Naive thymus-derived CD4-positive, alpha-beta T cell (primary cell): ENCODE measurements around the gene ZNF683. TPM values are rescaled to one million over a fixed set of nuclear protein-coding genes. Genes with fewer than 3 reads are reported as not detected.

Experiments used
- ATAC-seq: fragments of 150-1000 bp; cut with Tn5 transposase; 2 replicates; pipeline ENCODE4 v1.10.0; 2021; ENCODE audit warnings: mild to moderate bottlenecking, moderate library complexity
- CTCF ChIA-PET: fragments of 350-600 bp; sonication (Branson Sonifier 250); formaldehyde crosslinking; loops from one replicate; lab custom pipeline; 2021; ENCODE audit warnings: antibody characterized with exemption; lab: Charles Lee
- POLR2A ChIA-PET: fragments of 350-600 bp; sonication (Branson Sonifier 250); formaldehyde crosslinking; loops from one replicate; lab custom pipeline; 2021; ENCODE audit warnings: antibody characterized with exemption, inconsistent platforms; lab: Charles Lee
- DNase-seq, 9 donors: peaks; one replicate each; pipeline versions ENCODE4 v3.0.0 to v3.0.0-alpha.2; 2020 to 2022; ENCODE audit warnings: mixed read lengths in 1 of 9
- H3K27ac ChIP-seq: one replicate; pipeline ENCODE4 v1.7.0; 2013; ENCODE audit warnings: mild to moderate bottlenecking, low read depth, low read length, moderate library complexity
- H3K27me3 ChIP-seq, 2 donors: one replicate each; pipeline ENCODE4 v1.7.0; 2013; ENCODE audit warnings: low read length in 2 of 2, mild to moderate bottlenecking in 2 of 2, moderate library complexity in 2 of 2; ENCODE audit not compliant: control insufficient read depth in 2 of 2, insufficient read depth in 2 of 2
- H3K36me3 ChIP-seq, 3 experiments: 1 replicate in 2 of 3; 2 replicates in 1 of 3; pipeline ENCODE4 v1.7.0; 2013; ENCODE audit warnings: low read length in 3 of 3, mild to moderate bottlenecking in 3 of 3, moderate library complexity in 1 of 3; ENCODE audit not compliant: insufficient read depth in 3 of 3, control insufficient read depth in 2 of 3
- H3K4me1 ChIP-seq, 2 donors: one replicate each; pipeline ENCODE4 v1.7.0; 2013; ENCODE audit warnings: low read length in 2 of 2, mild to moderate bottlenecking in 2 of 2, moderate library complexity in 1 of 2; ENCODE audit not compliant: control insufficient read depth in 2 of 2, insufficient read depth in 2 of 2
- H3K4me3 ChIP-seq: 2 replicates; pipeline ENCODE4 v1.7.0; 2013; ENCODE audit warnings: mild to moderate bottlenecking, low read length
- H3K9me3 ChIP-seq, 3 experiments: 1 replicate in 2 of 3; 2 replicates in 1 of 3; pipeline ENCODE4 v1.7.0; 2013; ENCODE audit warnings: low read length in 3 of 3; ENCODE audit not compliant: control insufficient read depth in 2 of 3
- H3K27ac Mint-ChIP-seq, 9 donors: one replicate each; pipeline ENCODE4 v1.8.0; 2020 to 2022; ENCODE audit warnings: mixed read lengths in 9 of 9, mild to moderate bottlenecking in 8 of 9, moderate library complexity in 5 of 9, inconsistent platforms in 2 of 9
- H3K27me3 Mint-ChIP-seq, 5 donors: one replicate each; pipeline ENCODE4 v1.8.0; 2021 to 2022; ENCODE audit warnings: mixed read lengths in 5 of 5, mild to moderate bottlenecking in 1 of 5
- H3K36me3 Mint-ChIP-seq, 5 donors: one replicate each; pipeline ENCODE4 v1.8.0; 2020 to 2022; ENCODE audit warnings: mixed read lengths in 5 of 5, mild to moderate bottlenecking in 3 of 5, inconsistent platforms in 1 of 5
- H3K4me1 Mint-ChIP-seq, 7 donors: one replicate each; pipeline ENCODE4 v1.8.0; 2020 to 2022; ENCODE audit warnings: mixed read lengths in 7 of 7, mild to moderate bottlenecking in 3 of 7, inconsistent platforms in 1 of 7
- H3K4me3 Mint-ChIP-seq, 10 donors: one replicate each; pipeline ENCODE4 v1.8.0; 2020 to 2022; ENCODE audit warnings: mild to moderate bottlenecking in 10 of 10, mixed read lengths in 10 of 10, moderate library complexity in 6 of 10, inconsistent platforms in 2 of 10
- H3K9me3 Mint-ChIP-seq, 11 donors: one replicate each; pipeline ENCODE4 v1.8.0; 2020 to 2022; ENCODE audit warnings: mixed read lengths in 11 of 11, mild to moderate bottlenecking in 4 of 11, inconsistent platforms in 1 of 11, moderate library complexity in 1 of 11
- intact Hi-C, 2 donors: fragments of 100-400 bp; cut with micrococcal nuclease; formaldehyde crosslinking; loops; one replicate each; pipeline ENCODE4 v1.15.1; 2023
- polyA plus RNA-seq, 2 donors: library from polyadenylated mRNA; unstranded; fragments of 300-500 nt; fragmentation: Illumina TruSeq; gene quantifications; one replicate each; pipeline ENCODE4 v1.2.3, GENCODE V29; 2021
- total RNA-seq, 6 experiments: library from RNA in 5 of 6; stranded (reverse) in 5 of 6; gene quantifications; 1 replicate in 5 of 6; 2 replicates in 1 of 6; pipeline ENCODE4 v1.2.3 and lab custom pipeline; 2021 to 2026

Gene ZNF683
- total and polyA plus RNA-seq, 7 experiments from 2014 or later = 0.22 to 6.3 (median 0.51) TPM; not detected in 4

DNA sequence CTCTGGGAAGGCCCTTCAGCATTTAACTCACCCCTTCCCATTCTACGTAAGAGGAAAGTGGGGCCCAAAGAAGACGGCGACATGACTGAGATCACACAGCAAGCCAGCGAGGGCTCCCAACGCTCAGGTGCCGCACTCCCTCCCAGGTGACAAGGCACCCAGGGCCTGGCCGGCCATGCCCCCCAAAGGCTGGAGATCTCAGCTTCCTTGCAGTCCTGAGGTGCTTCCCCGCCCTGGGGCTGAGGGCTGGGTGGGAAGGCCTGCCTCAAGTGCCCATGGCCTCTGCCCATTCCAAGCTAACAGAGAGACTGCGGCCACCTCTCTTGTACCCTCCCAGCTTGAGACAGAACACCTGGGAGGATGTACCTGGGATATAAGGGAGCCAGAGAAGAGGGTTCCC, 17.6 kb downstream of the ZNF683 start:
- intact Hi-C loops = no loop called here

DNA sequence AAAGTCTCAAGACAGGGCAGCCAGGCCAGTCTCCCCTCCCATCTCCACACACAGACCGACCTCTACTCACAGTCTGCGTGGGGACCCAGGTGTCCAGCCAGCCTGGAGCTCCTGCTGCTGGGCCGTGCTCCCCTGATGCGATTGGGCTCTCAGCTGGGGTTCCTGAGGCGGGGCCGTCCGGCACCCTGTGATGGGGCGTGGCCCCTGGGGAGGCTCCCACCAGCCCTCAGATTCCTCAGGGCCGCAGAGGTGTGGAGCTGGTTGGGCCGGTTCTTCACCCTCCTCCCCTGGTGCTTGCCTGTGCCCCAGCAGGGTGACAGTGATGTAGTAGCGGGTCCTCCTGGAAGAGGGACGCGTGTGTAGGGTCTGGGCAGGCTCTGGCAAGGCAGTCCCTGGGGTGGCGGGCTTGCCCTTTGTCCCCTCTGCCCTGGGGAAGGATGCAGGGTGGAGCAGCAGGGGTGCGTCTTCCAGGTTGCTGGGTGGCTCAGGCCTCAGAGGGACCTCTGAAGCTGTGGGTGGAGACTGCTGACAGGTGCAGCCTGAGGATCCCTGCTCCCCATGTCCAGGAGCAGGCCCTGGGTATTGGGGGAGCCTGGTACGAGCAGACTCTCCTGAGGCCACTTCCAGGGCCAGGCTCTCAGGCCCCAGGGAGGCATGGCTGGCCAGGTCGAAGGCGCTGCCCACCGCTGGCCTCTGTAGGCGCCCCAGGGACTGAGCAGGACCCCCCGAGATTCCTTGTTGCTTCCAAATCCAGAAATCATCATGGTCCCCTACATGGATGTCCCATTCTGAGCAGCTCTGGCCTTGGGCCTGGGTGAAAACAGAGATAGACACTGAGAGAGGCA, 18.4 kb downstream of the ZNF683 start, which contains the start of gene CRYBG2:
TSS of gene CRYBG2 (minus strand) at position 155 of the 845 bp plus-strand sequence. CDS start 7,473 bp downstream, outside the sequence.
- CTCF ChIA-PET = no interaction called here
- Mint-ChIP-seq H3K4me3 (no peak within 1 kb of the TSS), H3K27ac (no peak within 1 kb of the TSS), H3K9me3 (no peaks in the 10 kb centered on the region), H3K4me1 (peaks cover 9 to 22% (median 9%) of the 10 kb centered on the region in 7 donors), H3K27me3 (peaks cover 0 to 6% (median 6%) of the 10 kb centered on the region in 5 donors), H3K36me3 (no peaks in the 10 kb centered on the region)
- H3K9me3 ChIP-seq = no peaks in the 10 kb centered on the region
- POLR2A ChIA-PET = interaction anchor here (0.7 to 1.6 kb wide), 4 partner anchors 10 to 39 kb away, joined by 3 to 4 read pairs (median 3); no protein-coding TSS in a partner anchor
- intact Hi-C loops = no loop called here
- no peak within 1 kb of the TSS for H3K27ac ChIP-seq
- H3K36me3 ChIP-seq = no peaks in the 10 kb centered on the region
- ATAC-seq (no peak), DNase-seq (no peak)
- H3K27me3 ChIP-seq = no peaks in the 10 kb centered on the region
- peaks cover 8 to 10% of the 10 kb centered on the region in 2 donors for H3K4me1 ChIP-seq
- no peak within 1 kb of the TSS for H3K4me3 ChIP-seq

More for the DNA sequence above, 17.6 kb downstream of the ZNF683 start:
- no peak overlapping the region for H3K27ac Mint-ChIP-seq
- no peak for ATAC-seq
- ChIA-PET CTCF (no interaction called here), POLR2A (interaction anchor here (1.2 to 1.6 kb wide), 2 partner anchors 9 to 14 kb away, joined by 3 to 4 read pairs; no protein-coding TSS in a partner anchor)
- H3K4me1 Mint-ChIP-seq = peaks cover 13 to 29% (median 16%) of the 10 kb centered on the region in 7 donors
- peaks cover 14 to 15% of the 10 kb centered on the region in 2 donors for H3K4me1 ChIP-seq
- H3K36me3 ChIP-seq = no peaks in the 10 kb centered on the region
- no peak overlapping the region for H3K27ac ChIP-seq
- no peaks in the 10 kb centered on the region for H3K27me3 ChIP-seq
- no peaks in the 10 kb centered on the region for H3K9me3 ChIP-seq
- H3K27me3 Mint-ChIP-seq = peaks cover 0 to 12% (median 6%) of the 10 kb centered on the region in 5 donors
- H3K9me3 Mint-ChIP-seq = no peaks in the 10 kb centered on the region
- DNase-seq = no peak
- H3K4me3 ChIP-seq = no peak overlapping the region
- H3K4me3 Mint-ChIP-seq = no peak overlapping the region
- no peaks in the 10 kb centered on the region for H3K36me3 Mint-ChIP-seq

GRCh38 chr1:26353210-26353859, 19.2 kb downstream of the ZNF683 start:
- Histone ChIP-seq H3K27me3 (no peaks in the 10 kb centered on the region), H3K4me3 (no peak overlapping the region), H3K9me3 (no peaks in the 10 kb centered on the region), H3K27ac (no peak overlapping the region), H3K4me1 (peaks cover 0 to 1% of the 10 kb centered on the region in 2 donors), H3K36me3 (no peaks in the 10 kb centered on the region)
- ATAC-seq (no peak), DNase-seq (no peak)
- Mint-ChIP-seq H3K9me3 (no peaks in the 10 kb centered on the region), H3K27me3 (peaks cover 0 to 3% (median 0%) of the 10 kb centered on the region in 5 donors), H3K27ac (no peak overlapping the region), H3K36me3 (no peaks in the 10 kb centered on the region), H3K4me1 (peaks cover under 1 to 14% (median under 1%) of the 10 kb centered on the region in 7 donors), H3K4me3 (no peak overlapping the region)
- CTCF ChIA-PET = no interaction called here
- POLR2A ChIA-PET = interaction anchor here (0.6 to 0.9 kb wide), 3 partner anchors 17 to 805 kb away, joined by 3 read pairs; no protein-coding TSS in a partner anchor
- intact Hi-C loops = no loop called here

- H3K27ac ChIP-seq = no peak overlapping the region
- no peaks in the 10 kb centered on the region for H3K4me1 ChIP-seq
- ChIA-PET POLR2A (interaction anchor here (0.6 kb wide), 1 partner anchor 804 kb away, joined by 3 read pairs; no protein-coding TSS in a partner anchor), CTCF (no interaction called here)
- no peak overlapping the region for H3K4me3 ChIP-seq
- H3K4me3 Mint-ChIP-seq = no peak overlapping the region
- H3K27ac Mint-ChIP-seq = no peak overlapping the region
- no peaks in the 10 kb centered on the region for H3K9me3 ChIP-seq
- no peaks in the 10 kb centered on the region for H3K9me3 Mint-ChIP-seq
- H3K36me3 Mint-ChIP-seq = no peaks in the 10 kb centered on the region
- peaks cover 0 to 6% (median 0%) of the 10 kb centered on the region in 7 donors for H3K4me1 Mint-ChIP-seq
- H3K27me3 ChIP-seq = no peaks in the 10 kb centered on the region
- no peaks in the 10 kb centered on the region for H3K36me3 ChIP-seq
- DNase-seq = no peak
- peaks cover 0 to 3% (median 0%) of the 10 kb centered on the region in 5 donors for H3K27me3 Mint-ChIP-seq
- no peak for ATAC-seq
- intact Hi-C loops = no loop called here
Measured at GRCh38 chr1:26352338-26352679, 20.2 kb downstream of the ZNF683 start.

- Mint-ChIP-seq H3K4me1 (peaks cover 0 to 5% (median 0%) of the 10 kb centered on the region in 7 donors), H3K27me3 (peaks cover 0 to 3% (median 0%) of the 10 kb centered on the region in 5 donors), H3K4me3 (no peak overlapping the region), H3K36me3 (no peaks in the 10 kb centered on the region), H3K27ac (no peak overlapping the region), H3K9me3 (no peaks in the 10 kb centered on the region)
- ChIA-PET CTCF (no interaction called here), POLR2A (interaction anchor here (1.0 kb wide), 1 partner anchor 118 kb away, joined by 3 read pairs; the partner anchor contains the start of gene CEP85)
- Histone ChIP-seq H3K27me3 (no peaks in the 10 kb centered on the region), H3K36me3 (no peaks in the 10 kb centered on the region), H3K9me3 (no peaks in the 10 kb centered on the region), H3K4me3 (no peak overlapping the region), H3K4me1 (no peaks in the 10 kb centered on the region), H3K27ac (no peak overlapping the region)
- intact Hi-C loops = no loop called here
- ATAC-seq (no peak), DNase-seq (no peak)
Measured at GRCh38 chr1:26351590-26352337, 20.8 kb downstream of the ZNF683 start.
